Gastroesophageal sphincter (tissue), 4 donors: ENCODE measurements around the gene RALY. TPM values are rescaled to one million over a fixed set of nuclear protein-coding genes. Genes with fewer than 3 reads are reported as not detected.

Experiments used
- ATAC-seq: fragments of 150-250 bp; one replicate; pipeline ENCODE4 v1.9.1; 2016; ENCODE audit warnings: mild to moderate bottlenecking, moderate library complexity
- H3K27ac ChIP-seq, 4 donors: fragments of 200-600 bp; sonication (generic) in 3 of 4; 1 replicate in 3 of 4; 2 replicates in 1 of 4; pipeline ENCODE4 v1.5.1; 2016 to 2019
- H3K27me3 ChIP-seq: fragments of 200-600 bp; sonication (generic); one replicate; pipeline ENCODE4 v1.5.1; 2019
- H3K36me3 ChIP-seq, 2 donors: fragments of 200-600 bp; sonication (generic); one replicate each; pipeline ENCODE4 v1.5.1; 2019; ENCODE audit warnings: control low read depth in 1 of 2
- H3K4me1 ChIP-seq, 3 donors: fragments of 200-600 bp; sonication (generic); 1 replicate in 2 of 3; 2 replicates in 1 of 3; pipeline ENCODE4 v1.5.1; 2016 to 2019; ENCODE audit warnings: control low read depth in 2 of 3
- H3K4me3 ChIP-seq, 2 donors: fragments of 200-600 bp; sonication (generic); one replicate each; pipeline ENCODE4 v1.5.1; 2019; ENCODE audit warnings: mild to moderate bottlenecking in 1 of 2, moderate library complexity in 1 of 2
- H3K9me3 ChIP-seq, 3 donors: fragments of 200-600 bp; sonication (generic); one replicate each; pipeline ENCODE4 v1.5.1; 2017 to 2019; ENCODE audit warnings: control low read depth in 2 of 3
- CTCF ChIP-seq, 4 experiments: fragments of 200-600 bp in 2 of 4; fragments of 450-650 bp in 2 of 4; sonication (generic) in 1 of 4; IDR thresholded peaks; one replicate each; pipeline ENCODE4 v1.5.1; 2017 to 2019; ENCODE audit warnings: antibody characterized with exemption in 4 of 4, mild to moderate bottlenecking in 2 of 4, moderate library complexity in 2 of 4
- EP300 ChIP-seq: sonication (generic); formaldehyde crosslinking; IDR thresholded peaks from one replicate; pipeline ENCODE4 v1.6.1; 2017; ENCODE audit warnings: antibody characterized with exemption, mild to moderate bottlenecking
- POLR2A ChIP-seq, 2 donors: fragments of 450-650 bp; IDR thresholded peaks; one replicate each; pipeline ENCODE4 v1.6.1; 2017; ENCODE audit warnings: antibody characterized with exemption in 2 of 2, mild to moderate bottlenecking in 2 of 2, moderate library complexity in 1 of 2
- POLR2AphosphoS5 ChIP-seq: sonication (generic); formaldehyde crosslinking; IDR thresholded peaks from one replicate; pipeline ENCODE4 v1.6.1; 2017; ENCODE audit warnings: antibody characterized with exemption
- WGBS, 2 donors: methylation state at CpG; one replicate each; pipeline ENCODE4 v1.1.5; 2018; ENCODE audit warnings: low coverage in 1 of 2; 5-methylcytosine and 5-hydroxymethylcytosine counted together
- total RNA-seq, 4 donors: library from RNA; depleted of rRNA; stranded (reverse); fragments of >200 nt; gene quantifications; one replicate each; pipeline ENCODE4 v1.1.0, GENCODE V29; 2016

Gene RALY
- total RNA-seq, 4 donors from 2014 or later: 76.6 to 124 (median 98.8) TPM

GRCh38 chr20:34111702-34112599, 118.2 kb downstream of the RALY start, which contains the start of gene EIF2S2:
Gene EIF2S2 (minus strand): TSS chr20:34112243. CDS start chr20:34112110, 133 bp downstream.
- Histone ChIP-seq H3K36me3 (peaks cover 0 to 12% of the 10 kb centered on the region in 2 donors), H3K4me3 (peak within 1 kb of the TSS; percentile 86 to 96), H3K27me3 (no peaks in the 10 kb centered on the region), H3K4me1 (peaks cover 3 to 52% (median 17%) of the 10 kb centered on the region in 3 donors), H3K9me3 (no peaks in the 10 kb centered on the region), H3K27ac (peak within 1 kb of the TSS; percentile 89 to 97 (median 96))
- TF ChIP-seq CTCF (IDR thresholded peaks at IDR 0.05): peak in 2 of 4 experiments; percentile 10 to 46
- no peak for TF ChIP-seq EP300
- peak; percentile 95 to 97 for TF ChIP-seq POLR2A (IDR thresholded peaks at IDR 0.05)
- TF ChIP-seq POLR2AphosphoS5: peak; percentile 99
- peak; percentile 97 for ATAC-seq
- WGBS, 2 donors: 0% methylated on average over 13 to 26 of the region's 81 CpGs

GRCh38 chr20:34112600-34113101, 118.9 kb downstream of the RALY start:
- WGBS, 2 donors: 0 to 6% methylated on average over 3 to 9 of the region's 18 CpGs
- Histone ChIP-seq H3K27me3 (no peaks in the 10 kb centered on the region), H3K9me3 (no peaks in the 10 kb centered on the region), H3K4me3 (peak overlapping the region; percentile 86 to 96), H3K27ac (peak overlapping the region; percentile 66 to 97 (median 96)), H3K36me3 (peaks cover 0 to 12% of the 10 kb centered on the region in 2 donors), H3K4me1 (peaks cover 3 to 45% (median 17%) of the 10 kb centered on the region in 3 donors)
- no peak for TF ChIP-seq POLR2A (IDR thresholded peaks at IDR 0.05)
- TF ChIP-seq EP300: no peak
- no peak for TF ChIP-seq POLR2AphosphoS5
- no peak for TF ChIP-seq CTCF (IDR thresholded peaks at IDR 0.05)
- no peak for ATAC-seq

GRCh38 chr20:34114809-34115208, 121.1 kb downstream of the RALY start:
- H3K9me3 ChIP-seq: no peaks in the 10 kb centered on the region
- H3K27me3 ChIP-seq: no peaks in the 10 kb centered on the region
- no peak overlapping the region for H3K4me3 ChIP-seq
- no peak overlapping the region for H3K27ac ChIP-seq
- 80 to 85% methylated on average over 4 of the region's 4 CpGs for WGBS, 2 donors
- H3K4me1 ChIP-seq: peaks cover 3 to 23% (median 8%) of the 10 kb centered on the region in 3 donors
- no peak for ATAC-seq
- H3K36me3 ChIP-seq: peaks cover 0 to 1% of the 10 kb centered on the region in 2 donors
- no peak for TF ChIP-seq EP300
- no peak for TF ChIP-seq POLR2AphosphoS5
- no peak for TF ChIP-seq CTCF (IDR thresholded peaks at IDR 0.05)
- no peak for TF ChIP-seq POLR2A (IDR thresholded peaks at IDR 0.05)

- Histone ChIP-seq H3K4me1 (peaks cover 3 to 19% (median 4%) of the 10 kb centered on the region in 3 donors), H3K36me3 (no peaks in the 10 kb centered on the region), H3K4me3 (no peak overlapping the region), H3K27ac (no peak overlapping the region), H3K27me3 (no peaks in the 10 kb centered on the region), H3K9me3 (no peaks in the 10 kb centered on the region)
- no peak for TF ChIP-seq EP300
- no peak for TF ChIP-seq POLR2A (IDR thresholded peaks at IDR 0.05)
- no peak for TF ChIP-seq POLR2AphosphoS5
- TF ChIP-seq CTCF (IDR thresholded peaks at IDR 0.05): no peak
- ATAC-seq: no peak
Observed at GRCh38 chr20:34115232-34115631, 121.5 kb downstream of the RALY start.

- TF ChIP-seq CTCF (IDR thresholded peaks at IDR 0.05) (no peak), EP300 (no peak), POLR2AphosphoS5 (no peak), POLR2A (IDR thresholded peaks at IDR 0.05) (no peak)
- Histone ChIP-seq H3K4me3 (no peak overlapping the region), H3K9me3 (no peaks in the 10 kb centered on the region), H3K4me1 (no peaks in the 10 kb centered on the region), H3K27ac (no peak overlapping the region), H3K36me3 (no peaks in the 10 kb centered on the region), H3K27me3 (no peaks in the 10 kb centered on the region)
- 88 to 94% methylated on average over 2 of the region's 2 CpGs for WGBS, 2 donors
- ATAC-seq: no peak
Observed at GRCh38 chr20:34120213-34120612, 126.5 kb downstream of the RALY start.
